GM18511 (cell line): ENCODE results near the gene TBC1D12.

Source experiments
- ATAC-seq: cut with Tn5 transposase; IDR thresholded peaks from one replicate; pipeline ENCODE4 v1.9.1; 2021; ENCODE audit warnings: mild to moderate bottlenecking, moderate library complexity; ENCODE audit not compliant: unreplicated experiment

The TBC1D12 gene

DNA sequence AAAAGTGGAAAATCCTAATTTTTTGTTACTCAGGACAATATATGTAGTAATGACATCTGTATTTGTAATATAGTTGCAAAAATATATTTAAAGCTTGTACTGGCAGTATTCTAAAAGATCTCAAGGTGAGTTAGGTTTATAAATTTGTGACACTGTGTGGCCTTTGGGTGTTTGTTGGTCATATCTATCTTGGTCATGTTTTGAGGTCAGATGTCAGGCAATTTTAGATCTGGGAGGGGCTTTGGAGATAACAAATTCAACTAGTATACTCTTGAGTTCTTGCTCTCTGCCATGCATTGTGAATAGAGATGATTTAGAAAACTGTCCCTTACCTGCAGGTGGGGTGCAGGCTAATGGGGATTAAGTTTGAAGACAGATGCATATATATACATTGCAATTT is 3.1 kb downstream of the TBC1D12 start:
- no peak for ATAC-seq

DNA sequence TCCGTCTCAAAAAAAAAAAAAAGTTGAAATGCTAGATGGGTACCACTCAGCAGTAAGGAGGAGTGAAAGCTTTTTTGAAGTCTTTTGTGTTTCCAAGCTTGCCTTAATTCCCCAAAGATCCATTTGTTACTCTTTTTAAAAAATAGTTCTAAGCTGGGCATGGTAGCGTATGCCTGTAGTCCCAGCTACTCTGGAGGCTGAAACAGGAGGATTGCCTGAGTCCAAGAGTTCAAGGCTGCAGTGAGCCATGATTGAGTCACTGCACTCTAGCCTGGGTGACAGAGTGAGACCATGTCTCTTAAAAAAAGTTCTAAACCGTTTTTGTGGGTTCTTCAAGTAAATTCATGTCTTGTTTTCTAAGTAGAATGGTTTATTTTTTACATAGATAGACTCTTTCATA is 5.3 kb downstream of the TBC1D12 start:
- ATAC-seq = no peak

DNA sequence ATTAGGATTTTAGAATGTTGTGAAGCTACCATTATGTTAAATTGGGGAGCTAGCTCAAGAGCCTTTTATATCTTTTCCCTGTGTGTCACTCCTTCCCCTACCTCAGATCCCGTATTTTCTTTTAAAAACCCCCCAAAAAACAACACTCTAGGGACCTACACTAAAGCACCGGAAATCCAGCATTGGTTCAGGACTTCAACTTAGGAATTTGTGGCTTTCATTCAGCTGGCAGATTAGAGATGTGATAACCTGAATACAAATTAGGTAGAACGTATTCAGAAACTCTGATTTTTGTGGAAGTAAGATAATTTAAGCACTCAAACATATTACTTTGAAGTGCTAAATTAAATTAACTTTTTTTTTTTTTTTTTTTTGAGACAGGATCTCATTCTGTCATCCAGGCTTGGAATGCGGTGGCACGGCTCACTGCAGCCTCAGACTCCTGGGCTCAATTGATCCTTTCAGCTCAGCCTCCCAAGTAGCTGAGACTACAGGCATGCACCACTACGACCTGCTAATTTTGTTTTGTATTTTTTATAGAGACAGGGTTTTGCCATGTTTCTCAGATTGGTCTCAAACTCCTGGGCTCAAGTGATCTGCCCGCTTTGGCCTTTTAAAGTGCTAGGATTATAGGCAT is 6.8 kb downstream of the TBC1D12 start:
- no peak for ATAC-seq

DNA sequence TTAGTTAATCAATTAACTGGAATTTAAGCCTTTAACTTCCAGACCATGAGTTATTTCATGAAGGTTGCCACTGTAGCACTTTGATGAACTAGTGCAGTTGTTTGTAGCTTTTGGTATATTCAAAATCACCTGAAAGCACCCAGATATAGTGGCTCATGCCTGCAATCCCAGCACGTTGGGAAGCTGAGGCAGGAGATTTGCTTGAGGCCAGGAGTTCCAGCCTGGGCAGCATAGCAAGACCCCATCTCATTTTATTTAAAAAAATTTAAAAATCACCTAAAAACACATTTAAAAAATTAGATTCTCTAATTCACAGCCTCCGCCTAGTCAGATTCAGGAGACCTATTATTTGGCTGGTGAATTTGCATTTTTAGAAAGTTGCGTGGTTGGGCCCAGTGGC is 9.0 kb downstream of the TBC1D12 start:
- ATAC-seq = no peak

DNA sequence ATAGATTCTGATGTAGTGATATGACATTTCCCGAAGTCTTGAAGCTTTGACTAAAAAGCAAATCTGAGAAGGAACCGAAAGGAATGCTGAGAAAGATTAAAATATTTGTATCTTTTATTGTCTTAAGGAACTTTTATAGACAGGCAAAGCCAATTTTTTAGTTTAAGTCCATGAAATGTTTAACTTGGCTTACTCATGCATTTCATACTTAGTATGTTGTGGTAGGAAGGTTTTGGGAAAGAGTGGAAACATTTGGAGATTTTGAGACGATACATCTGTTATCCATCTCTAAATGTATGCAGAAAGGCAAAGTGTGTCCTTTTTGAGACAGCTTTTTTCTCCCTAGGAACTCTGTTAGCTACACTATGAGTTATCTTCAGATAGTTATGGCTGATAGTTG is 10.1 kb downstream of the TBC1D12 start:
- no peak for ATAC-seq

DNA sequence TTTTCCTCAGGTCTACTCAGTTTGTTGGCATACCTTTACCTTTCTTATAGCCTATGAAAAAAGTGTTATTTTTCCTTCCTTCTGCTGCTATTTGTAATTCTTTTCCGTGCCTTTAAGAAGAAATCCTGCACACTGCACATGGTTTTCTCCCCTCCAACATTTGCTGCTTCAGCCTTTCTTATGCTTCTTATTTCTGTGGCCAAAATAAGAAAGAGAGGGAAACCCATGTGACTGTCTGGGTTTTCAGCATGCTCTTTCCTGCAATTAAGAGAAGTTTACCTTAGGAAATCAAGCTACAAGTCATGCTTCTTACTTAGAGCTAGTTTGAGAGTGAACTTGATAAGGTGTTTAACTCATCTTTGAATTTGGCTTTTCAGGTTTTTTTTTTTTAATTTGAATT is 11.0 kb downstream of the TBC1D12 start:
- no peak for ATAC-seq

DNA sequence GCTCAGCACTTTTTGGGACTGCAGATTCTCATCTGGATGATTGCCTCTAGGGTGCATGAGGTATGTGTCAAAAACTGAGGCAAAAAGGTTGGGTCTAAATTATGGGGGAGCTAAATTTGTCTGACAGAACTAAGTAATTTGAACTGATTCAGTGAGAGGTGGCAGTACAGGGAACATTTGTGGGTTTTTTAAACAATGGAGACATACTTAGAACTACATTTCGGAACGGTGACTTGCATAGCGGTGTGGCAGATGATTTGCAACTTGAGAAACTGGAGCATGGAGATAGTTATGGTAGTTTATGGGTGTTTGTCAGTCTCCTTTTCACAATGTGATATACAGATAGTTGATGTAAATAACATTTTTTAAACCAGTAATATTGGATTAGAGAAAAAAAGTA is 14.6 kb downstream of the TBC1D12 start:
- ATAC-seq = no peak

DNA sequence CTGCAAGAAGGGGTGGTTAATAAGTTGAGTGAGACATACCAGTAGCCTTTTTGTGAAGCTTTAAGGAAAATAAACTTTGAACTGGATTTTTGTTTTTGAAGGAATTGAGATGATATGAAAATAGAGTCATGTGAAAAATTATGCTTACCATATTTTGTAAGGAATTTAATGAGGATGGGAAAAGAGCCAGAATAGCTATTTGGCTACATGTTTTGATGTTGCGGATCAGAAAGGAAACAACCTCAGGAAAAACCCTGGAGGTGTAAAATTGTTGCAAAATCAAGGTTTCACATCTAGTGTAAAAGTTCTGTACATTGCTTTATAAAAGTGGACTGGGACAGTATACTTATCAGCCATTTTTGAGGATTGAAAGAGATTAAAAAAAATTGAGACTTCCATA is 15.0 kb downstream of the TBC1D12 start:
- no peak for ATAC-seq

DNA sequence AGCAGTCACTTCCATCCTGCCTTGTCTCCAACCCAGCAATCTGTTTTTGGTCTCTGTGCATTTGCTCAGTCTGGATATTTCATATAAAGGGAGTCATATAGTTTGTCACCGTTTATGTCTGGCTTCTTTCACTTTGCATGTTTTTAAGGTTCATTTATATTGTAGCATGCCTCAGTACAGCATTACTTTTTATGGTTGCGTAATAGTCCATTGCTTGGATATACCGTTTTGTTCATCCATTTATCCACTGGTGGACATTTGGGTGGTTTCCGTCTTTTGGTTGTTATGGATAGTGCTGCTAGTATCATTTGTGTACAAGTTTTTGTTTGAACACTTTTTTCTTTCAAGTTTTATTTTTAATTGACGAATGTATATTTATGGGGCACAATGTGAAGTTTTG is 18.2 kb downstream of the TBC1D12 start:
- ATAC-seq = no peak

DNA sequence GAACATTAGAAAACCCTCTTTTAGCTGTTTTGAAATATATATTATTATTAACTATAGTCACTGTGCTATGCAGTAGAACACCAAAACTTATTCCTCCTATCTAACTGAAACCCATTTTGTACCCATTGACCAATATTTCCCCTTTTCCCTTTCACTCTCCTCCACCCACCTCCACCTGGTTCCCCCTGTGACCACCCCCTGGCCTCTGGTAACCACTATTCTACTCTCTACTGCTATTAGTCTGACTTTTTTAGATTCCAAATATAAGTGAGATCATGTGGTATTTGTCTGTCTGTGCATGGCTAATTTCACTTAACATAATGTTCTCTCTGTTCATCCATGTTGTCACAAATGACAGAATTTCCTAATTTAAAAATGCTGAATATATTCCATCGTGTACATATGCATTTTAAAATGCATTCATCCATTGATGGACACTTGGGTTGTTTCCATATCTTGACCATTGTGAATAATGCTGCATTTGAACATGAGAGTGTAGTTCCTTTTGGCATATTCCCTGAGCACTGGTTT is 18.7 kb downstream of the TBC1D12 start:
- ATAC-seq = no peak

DNA sequence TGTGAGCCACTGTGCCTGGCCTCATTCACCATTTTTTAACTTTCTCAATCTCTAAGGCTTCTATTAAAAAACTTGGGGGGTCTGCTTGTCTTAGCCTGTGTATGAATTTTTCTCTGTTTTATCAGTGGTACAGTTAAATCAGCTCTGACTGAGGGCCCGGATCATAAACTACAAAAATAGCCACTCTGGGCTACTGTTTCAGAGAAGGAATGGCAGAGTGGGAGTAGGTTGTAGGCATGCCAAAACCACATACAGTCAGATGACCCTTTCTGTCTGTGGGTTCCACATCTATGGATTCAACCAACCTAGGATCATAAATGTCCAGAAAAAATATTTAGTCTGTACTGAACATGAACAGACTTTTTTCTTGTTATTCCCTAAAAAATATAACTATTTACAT is 21.3 kb downstream of the TBC1D12 start:
- no peak for ATAC-seq

DNA sequence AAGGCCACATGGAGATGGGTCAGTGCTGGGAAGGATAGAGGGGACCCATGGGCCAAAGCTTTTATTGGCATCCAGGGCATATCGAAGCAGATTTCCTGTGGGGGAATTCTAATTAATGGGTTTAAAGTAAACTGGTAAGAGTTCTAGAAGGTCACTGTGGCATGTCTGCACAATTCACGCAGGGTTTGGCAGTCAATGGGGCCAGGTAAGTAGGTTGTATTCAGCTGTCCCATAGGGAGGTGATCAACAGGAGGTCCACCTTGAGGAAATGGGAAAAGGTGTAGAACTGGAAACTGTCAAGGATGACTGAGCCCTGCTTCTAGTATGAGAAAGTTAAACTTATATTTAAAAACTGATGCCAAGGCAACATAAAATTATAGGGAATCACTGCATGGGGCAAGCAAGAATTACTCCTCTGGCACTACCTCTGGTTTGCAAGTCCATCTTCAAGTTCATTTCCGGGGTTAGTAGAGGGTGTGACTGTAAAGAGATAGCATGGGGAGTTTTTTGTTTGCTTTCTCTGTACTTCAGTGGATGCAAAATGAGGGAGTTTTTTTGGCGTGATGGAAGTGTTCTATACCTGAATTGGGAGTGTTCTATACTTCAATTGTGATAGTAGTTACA is 22.5 kb downstream of the TBC1D12 start:
- ATAC-seq = no peak

DNA sequence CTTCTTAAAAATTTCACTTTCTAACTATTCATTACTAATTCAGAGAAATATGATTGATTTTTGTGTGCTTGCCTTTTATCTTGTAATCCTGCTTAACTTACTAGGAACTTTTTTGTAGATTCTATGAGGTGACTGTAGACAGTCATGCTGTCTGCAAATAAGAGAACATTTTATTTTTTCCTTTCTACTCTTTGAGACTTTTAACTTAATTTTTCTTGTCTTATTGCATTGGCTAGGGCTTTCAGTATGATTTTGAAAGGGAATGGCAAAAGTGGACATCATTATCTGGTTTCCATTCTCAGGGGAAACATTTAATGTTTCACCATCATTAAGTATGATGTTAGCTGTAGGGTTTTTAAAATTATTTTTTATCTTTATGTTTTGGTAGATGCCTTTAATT is 23.6 kb downstream of the TBC1D12 start:
- no peak for ATAC-seq

DNA sequence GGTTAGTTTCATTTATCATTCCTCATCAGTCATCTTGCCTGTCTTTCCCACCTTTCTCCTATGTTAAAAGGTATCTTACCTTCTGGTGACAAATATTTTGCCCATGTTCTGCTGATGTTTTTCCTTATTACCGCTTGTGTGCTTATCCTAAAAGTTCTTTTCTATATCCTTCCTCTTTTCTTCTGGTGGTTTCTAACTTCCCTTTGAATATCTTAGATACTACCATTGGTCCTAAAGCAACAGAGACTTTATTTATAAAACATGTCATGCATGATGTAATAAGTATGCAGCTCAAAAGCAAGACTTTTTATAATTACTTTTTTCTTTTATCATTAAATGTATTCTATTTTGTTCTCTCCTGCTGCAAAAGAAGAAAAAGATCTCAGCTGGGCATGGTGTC is 24.8 kb downstream of the TBC1D12 start:
- no peak for ATAC-seq

DNA sequence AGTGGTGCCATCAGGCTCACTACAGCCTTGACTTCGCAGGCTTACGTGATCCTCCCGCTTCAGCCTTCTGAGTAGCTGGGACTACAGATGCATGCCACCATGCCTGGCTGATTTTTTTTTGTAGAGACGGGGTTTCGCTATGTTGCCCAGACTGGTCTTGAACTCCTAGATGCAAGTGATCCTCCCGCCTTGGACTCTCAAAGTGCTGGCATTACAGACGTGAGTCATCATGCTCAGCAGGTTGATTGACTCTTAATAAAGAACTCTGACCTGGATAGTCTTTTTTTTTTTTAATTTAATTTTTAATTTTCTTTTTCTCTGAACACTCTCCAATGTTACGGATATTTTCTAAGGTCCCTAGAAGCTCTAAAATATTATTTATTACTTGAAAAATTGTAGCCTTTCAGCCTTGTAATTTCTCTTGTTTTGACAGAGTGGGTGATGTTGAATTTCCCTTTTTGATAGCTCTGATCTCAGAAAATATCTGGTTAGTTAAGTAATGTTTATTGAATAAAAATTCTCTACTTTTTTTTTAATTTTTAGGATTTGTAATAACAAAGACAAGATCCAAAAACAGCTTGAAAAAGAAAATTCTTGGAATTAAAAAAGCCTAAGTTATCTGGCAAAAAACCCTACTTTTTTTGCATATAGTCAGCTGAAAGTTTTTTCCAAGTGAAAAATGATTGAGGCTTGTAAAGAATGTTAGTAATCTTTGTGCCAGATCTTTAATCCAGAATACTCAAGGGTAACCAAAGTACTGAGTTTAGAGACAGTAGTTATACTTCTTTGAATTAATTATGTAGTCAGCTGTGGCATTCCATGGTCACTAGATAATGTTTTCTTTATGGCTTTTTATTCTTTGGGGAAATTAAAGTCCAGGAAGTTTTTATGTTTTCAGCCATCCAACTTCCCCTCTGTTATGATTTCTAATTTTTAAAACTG is 26.7 kb downstream of the TBC1D12 start:
- no peak for ATAC-seq

DNA sequence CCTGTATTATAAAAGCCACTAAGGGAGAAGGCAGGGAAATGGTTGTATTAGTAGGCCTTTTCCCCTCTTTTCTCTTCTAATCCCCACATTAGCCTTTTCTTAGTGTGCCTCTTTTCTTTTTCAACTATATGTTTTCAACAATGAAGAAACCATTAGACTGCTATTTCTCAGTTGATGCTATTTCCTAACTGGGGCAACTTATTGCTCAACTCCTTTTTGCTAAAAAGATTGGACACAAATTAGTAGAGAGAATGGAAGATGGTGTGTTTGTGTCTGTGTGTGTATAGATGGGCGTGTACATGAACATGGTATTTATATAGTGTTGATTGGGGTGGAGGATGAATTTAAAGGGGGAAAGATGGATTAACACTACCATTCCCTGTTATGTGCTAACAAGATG is 28.4 kb downstream of the TBC1D12 start:
- ATAC-seq = no peak

DNA sequence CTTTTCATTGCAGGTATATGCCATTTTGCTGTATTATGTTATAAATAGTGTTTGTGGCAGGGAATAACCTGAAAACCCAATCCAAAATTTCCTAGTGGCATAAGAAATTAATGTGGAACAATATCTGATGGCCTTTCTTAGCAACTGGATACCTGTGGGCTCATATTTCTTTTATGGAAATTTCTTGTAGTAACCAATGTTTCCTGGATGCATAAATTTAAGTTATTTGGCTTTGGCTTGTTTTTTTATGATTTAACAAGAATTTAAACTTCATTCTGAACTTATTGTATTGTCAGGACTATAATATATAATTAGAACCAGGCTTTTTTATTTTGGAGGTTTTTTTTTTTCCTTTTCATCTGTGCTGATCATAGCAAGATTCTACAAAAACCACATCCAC is 30.1 kb downstream of the TBC1D12 start:
- no peak for ATAC-seq

DNA sequence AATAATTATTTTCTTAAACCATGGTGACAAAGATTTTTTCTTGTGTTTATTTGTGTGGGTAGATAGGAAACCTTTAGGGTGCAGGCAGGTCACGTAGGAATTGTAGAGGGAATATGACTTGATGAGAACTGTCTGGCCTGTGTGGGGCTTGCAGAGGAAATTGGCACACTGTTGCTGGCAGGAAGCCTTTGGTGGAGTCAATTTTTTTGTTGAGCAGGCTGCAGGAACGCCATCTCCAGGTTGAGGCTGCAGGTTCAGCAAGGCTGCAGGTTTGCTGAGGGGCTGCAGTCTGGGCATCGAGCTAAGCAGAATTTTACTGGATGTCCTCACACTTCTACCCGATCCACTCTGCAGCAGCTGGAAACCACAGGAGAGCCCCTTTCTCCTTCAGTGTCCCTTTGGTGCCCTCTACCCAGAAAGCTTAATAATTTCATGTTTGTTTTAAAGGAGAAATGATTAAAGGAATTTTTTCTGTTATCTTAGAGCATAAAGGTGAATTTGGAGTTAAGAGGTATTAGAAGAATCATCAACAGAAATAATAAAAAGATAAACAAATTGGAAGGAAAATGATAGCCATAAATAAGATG is 37.0 kb downstream of the TBC1D12 start:
- ATAC-seq = no peak

DNA sequence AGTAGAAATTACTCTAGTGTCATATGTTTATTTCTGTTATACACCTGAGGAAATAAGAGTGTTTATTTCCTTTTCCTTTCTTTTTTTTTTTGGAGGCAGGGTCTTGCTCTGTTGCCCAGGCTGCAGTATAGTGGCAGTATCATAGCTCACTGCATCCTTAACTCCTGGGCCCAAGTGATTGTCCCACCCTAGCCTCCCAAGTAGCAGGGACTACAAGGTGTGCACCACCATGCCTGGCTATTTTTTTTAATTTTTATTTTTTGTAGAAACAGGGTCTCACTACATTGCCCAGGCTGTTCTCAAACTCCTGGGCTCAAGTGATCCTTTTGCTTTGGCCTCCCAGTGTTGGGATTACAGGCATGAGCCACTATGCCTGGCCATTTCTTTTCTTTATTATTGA is 37.8 kb downstream of the TBC1D12 start:
- no peak for ATAC-seq

DNA sequence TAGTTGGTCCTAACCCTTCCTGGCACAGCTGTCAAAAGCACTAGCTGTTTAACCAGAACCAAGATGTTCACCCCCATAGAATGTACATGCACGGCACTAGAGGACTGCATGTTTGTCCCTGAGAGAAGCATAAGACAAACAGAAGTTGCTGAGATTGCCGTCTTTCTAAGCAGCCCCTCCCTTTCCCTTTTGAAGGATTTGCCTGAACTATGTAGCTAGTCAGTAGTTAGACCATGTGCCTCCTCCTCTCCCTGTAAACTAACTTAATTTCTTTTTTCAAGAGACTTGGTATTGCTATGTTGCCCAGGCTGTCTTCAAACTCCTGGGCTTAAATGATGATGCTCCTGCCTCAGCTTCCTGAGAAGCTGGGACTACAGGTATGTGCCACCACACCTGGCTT is 40.7 kb downstream of the TBC1D12 start:
- no peak for ATAC-seq

DNA sequence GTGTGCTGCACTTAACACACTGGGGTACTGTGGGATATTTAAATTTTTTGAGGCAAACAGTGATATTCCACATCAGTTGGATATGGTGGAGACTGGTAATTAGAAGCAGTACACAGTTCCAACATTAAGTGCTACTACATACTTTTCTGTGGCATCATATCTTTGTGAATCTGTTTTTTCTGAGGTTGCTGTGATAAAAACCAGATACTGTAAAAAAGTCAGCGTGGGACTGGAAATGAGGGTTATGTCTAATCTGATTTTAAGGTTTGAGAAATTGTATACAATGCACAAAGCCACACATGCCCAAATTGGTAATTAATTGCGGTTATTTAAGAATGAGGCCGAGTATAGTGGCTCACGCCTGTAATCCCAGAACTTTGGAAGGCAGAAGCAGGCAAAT is 41.2 kb downstream of the TBC1D12 start:
- no peak for ATAC-seq
